Measurements from ENCODE around the gene FABP7.

DNA sequence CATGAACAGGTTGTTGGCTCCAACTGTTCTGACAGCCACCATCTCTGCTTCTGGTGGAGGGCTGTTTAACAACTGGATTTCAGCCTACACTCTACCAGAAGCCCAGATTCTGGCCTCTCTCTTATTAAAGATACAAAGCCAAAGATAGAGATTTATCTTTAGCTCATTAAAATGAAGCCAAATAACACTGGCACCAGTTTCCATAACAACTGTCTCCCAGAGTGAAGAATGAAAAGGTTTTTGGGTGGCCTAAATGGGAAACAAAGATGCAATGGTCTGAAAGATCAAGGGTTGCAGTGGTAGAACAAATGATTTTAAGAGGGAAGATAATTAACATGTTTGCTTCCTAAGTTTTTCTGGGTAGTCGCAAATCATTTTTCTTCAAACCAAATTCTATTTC is 6.4 kb downstream of the FABP7 start:
- TF ChIP-seq, protein P1, sequence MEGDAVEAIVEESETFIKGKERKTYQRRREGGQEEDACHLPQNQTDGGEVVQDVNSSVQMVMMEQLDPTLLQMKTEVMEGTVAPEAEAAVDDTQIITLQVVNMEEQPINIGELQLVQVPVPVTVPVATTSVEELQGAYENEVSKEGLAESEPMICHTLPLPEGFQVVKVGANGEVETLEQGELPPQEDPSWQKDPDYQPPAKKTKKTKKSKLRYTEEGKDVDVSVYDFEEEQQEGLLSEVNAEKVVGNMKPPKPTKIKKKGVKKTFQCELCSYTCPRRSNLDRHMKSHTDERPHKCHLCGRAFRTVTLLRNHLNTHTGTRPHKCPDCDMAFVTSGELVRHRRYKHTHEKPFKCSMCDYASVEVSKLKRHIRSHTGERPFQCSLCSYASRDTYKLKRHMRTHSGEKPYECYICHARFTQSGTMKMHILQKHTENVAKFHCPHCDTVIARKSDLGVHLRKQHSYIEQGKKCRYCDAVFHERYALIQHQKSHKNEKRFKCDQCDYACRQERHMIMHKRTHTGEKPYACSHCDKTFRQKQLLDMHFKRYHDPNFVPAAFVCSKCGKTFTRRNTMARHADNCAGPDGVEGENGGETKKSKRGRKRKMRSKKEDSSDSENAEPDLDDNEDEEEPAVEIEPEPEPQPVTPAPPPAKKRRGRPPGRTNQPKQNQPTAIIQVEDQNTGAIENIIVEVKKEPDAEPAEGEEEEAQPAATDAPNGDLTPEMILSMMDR (conservative IDR thresholded peaks at IDR 0.05; ENCODE audit: low read depth, low read length) = no peak
- TF ChIP-seq EZH2 (IDR thresholded peaks at IDR 0.05; ENCODE audit: borderline replicate concordance, low read depth, low read length, poor library complexity, severe bottlenecking) = no peak
